Parathyroid adenoma (tissue), 2 donors: ENCODE results near the gene STARD13.

ENCODE experiments used
- H2AFZ ChIP-seq: fragments of 300-600 bp; sonication (generic); one replicate; pipeline ENCODE4 v1.7.0; 2017; ENCODE audit warnings: antibody characterized with exemption, mild to moderate bottlenecking
- H3K27ac ChIP-seq: fragments of 300-600 bp; sonication (generic); one replicate; pipeline ENCODE4 v1.7.0; 2017
- H3K27me3 ChIP-seq: fragments of 300-600 bp; sonication (generic); one replicate; pipeline ENCODE4 v1.7.0; 2017; ENCODE audit warnings: low read length; ENCODE audit not compliant: control insufficient read depth, insufficient read depth
- H3K36me3 ChIP-seq: fragments of 300-600 bp; sonication (generic); one replicate; pipeline ENCODE4 v1.7.0; 2017; ENCODE audit warnings: low read length; ENCODE audit not compliant: control insufficient read depth, insufficient read depth
- H3K4me1 ChIP-seq: fragments of 300-600 bp; sonication (generic); one replicate; pipeline ENCODE4 v1.7.0; 2017; ENCODE audit warnings: control low read depth
- H3K4me2 ChIP-seq: fragments of 300-600 bp; sonication (generic); one replicate; pipeline ENCODE4 v1.7.0; 2017; ENCODE audit warnings: low read length
- H3K4me3 ChIP-seq: fragments of 300-600 bp; sonication (generic); one replicate; pipeline ENCODE4 v1.7.0; 2017; ENCODE audit warnings: low read depth, low read length
- H3K79me2 ChIP-seq: fragments of 300-600 bp; sonication (generic); one replicate; pipeline ENCODE4 v1.7.0; 2017; ENCODE audit warnings: control low read depth
- H3K9ac ChIP-seq: fragments of 300-600 bp; sonication (generic); one replicate; pipeline ENCODE4 v1.7.0; 2017; ENCODE audit warnings: mild to moderate bottlenecking
- H3K9me3 ChIP-seq: fragments of 300-600 bp; sonication (generic); one replicate; pipeline ENCODE4 v1.7.0; 2017; ENCODE audit warnings: low read length; ENCODE audit not compliant: control insufficient read depth
- TF ChIP-seq, protein P1 (sequence below): fragments of 300-600 bp; sonication (generic); IDR thresholded peaks from one replicate; pipeline ENCODE4 v1.7.0; 2017; ENCODE audit warnings: antibody characterized with exemption, mild to moderate bottlenecking
- donor health status: primary hyperparathyroidism.

STARD13 gene

DNA sequence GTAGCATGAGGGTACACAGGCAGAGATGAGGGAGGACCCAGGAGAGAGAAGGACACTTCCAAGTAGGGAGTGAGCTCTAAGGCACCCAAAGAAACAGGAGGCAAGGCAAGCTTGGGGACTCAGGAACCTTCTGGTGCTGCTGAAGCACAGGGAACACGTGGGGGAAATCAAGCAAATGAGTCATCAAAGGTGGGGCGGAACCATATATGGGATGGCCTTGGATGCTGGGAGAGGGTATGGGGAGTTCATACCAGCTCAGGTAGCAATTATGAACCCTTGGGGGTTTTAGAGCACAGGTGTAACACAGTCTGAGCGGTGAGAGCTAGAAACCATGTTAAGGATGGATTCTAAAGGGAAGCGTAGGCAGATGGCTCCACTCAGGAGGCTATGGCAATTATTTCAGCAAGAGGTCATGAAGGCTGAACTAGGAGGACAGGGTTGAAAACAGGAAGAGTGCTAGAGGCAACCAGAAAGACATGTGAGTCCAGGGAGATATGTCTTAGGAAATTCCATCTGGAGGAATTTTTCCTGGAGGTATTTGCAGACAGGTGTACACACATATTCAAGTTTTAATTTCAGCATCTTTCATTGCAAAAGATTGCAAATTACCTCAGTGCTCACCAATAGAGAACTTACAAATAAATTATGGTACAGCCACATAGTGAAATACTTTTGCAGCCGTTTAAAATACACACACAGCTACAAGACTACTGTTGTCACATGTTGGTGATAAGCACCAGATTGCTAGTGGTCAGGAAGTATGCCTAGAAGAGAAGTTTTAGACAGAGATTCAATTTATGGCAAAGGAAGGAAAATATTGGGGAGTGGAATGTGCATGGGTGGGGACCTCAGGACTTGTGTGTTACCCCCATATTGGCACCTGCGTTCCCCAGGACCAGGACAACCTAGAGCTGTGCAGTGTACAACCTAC, 77.0 kb downstream of the STARD13 start:
- no peaks in the 10 kb centered on the region for H3K79me2 ChIP-seq
- H3K9me3 ChIP-seq: no peaks in the 10 kb centered on the region
- H3K4me1 ChIP-seq: peaks cover 24% of the 10 kb centered on the region
- TF ChIP-seq, protein P1, sequence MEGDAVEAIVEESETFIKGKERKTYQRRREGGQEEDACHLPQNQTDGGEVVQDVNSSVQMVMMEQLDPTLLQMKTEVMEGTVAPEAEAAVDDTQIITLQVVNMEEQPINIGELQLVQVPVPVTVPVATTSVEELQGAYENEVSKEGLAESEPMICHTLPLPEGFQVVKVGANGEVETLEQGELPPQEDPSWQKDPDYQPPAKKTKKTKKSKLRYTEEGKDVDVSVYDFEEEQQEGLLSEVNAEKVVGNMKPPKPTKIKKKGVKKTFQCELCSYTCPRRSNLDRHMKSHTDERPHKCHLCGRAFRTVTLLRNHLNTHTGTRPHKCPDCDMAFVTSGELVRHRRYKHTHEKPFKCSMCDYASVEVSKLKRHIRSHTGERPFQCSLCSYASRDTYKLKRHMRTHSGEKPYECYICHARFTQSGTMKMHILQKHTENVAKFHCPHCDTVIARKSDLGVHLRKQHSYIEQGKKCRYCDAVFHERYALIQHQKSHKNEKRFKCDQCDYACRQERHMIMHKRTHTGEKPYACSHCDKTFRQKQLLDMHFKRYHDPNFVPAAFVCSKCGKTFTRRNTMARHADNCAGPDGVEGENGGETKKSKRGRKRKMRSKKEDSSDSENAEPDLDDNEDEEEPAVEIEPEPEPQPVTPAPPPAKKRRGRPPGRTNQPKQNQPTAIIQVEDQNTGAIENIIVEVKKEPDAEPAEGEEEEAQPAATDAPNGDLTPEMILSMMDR: no peak
- no peaks in the 10 kb centered on the region for H3K36me3 ChIP-seq
- no peaks in the 10 kb centered on the region for H3K27me3 ChIP-seq
- no peak overlapping the region for H3K9ac ChIP-seq
- H3K4me3 ChIP-seq: no peak overlapping the region
- H3K27ac ChIP-seq: no peak overlapping the region
- no peak overlapping the region for H3K4me2 ChIP-seq
- H2AFZ ChIP-seq: no peak overlapping the region

DNA sequence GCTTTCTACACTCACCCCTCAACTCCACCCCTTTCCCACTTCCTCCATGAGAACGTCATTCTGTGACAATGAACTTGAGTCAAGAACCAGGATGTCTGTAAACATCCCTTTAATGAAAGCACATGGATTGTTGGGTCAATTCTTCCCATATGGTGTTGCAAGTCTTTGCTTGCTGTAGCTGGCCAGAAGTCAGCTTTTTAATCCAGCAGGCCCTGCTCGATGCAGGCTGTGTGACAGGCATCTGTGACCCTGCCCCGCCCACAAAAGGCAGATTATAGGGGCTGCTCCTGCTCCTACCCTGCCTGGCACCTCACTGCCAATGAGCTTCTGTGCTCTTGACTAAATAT, 78.0 kb downstream of the STARD13 start:
- Histone ChIP-seq H2AFZ (no peak overlapping the region), H3K4me1 (peaks cover 21% of the 10 kb centered on the region), H3K9ac (no peak overlapping the region), H3K27ac (peak overlapping the region; percentile 59), H3K9me3 (no peaks in the 10 kb centered on the region), H3K27me3 (no peaks in the 10 kb centered on the region), H3K4me3 (no peak overlapping the region), H3K79me2 (no peaks in the 10 kb centered on the region), H3K36me3 (no peaks in the 10 kb centered on the region), H3K4me2 (peak overlapping the region; percentile 28)
- TF ChIP-seq, protein P1: no peak

DNA sequence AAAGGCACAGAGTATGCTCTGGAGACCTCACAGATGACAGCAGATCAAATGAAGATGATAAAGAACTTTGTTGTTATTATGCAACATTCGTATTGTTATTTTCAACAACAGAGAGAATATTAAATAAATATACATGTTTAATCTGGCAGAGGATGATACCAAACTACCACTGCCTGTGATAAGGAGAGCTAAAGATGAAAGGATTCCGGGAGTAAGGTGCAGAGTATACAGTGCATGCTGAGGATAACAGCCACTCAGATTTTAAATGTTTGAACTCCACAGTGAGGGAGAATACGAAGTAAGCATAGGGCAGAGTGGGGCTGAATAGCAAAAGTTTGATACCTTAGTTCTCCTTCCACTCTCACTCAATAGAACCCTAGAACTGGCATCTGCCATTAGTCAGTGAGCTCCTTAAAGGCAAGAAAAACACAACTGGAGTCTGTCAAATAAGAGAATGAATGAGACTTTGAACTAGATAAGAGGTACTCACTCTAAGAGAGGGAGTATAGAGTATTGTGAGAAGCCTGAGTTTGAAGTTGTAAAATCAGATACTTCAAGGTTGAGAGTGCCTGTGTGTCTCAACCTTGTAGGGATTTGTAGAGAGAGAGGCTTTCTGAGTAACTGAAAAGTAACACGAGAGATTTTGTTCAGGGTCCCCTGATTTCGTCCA, 78.5 kb downstream of the STARD13 start:
- H3K9ac ChIP-seq: no peak overlapping the region
- H3K27me3 ChIP-seq: no peaks in the 10 kb centered on the region
- TF ChIP-seq, protein P1: no peak
- H3K4me2 ChIP-seq: peak overlapping the region; percentile 28
- H2AFZ ChIP-seq: no peak overlapping the region
- peaks cover 21% of the 10 kb centered on the region for H3K4me1 ChIP-seq
- H3K4me3 ChIP-seq: no peak overlapping the region
- H3K9me3 ChIP-seq: no peaks in the 10 kb centered on the region
- H3K79me2 ChIP-seq: peaks cover 2% of the 10 kb centered on the region
- no peaks in the 10 kb centered on the region for H3K36me3 ChIP-seq
- peak overlapping the region; percentile 59 for H3K27ac ChIP-seq

DNA sequence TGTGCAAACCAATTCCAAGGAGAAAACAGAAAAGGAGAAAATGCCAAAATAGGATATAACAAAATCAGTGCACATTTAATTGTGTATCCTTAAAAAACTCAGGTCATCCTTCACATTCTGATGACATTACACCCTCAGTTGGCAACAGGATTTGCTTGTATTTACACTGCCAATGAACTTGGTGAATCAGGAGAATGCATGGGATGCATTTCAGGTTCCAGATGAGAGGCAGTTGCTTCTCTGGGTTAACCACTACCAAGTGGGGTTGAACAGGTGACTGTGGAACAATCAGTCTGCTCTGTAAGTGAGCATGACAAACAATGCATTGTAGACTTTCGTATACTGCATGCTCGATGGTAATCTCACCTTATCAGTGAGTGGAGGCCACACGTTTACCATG, 79.1 kb downstream of the STARD13 start:
- Histone ChIP-seq H2AFZ (no peak overlapping the region), H3K4me3 (no peak overlapping the region), H3K36me3 (no peaks in the 10 kb centered on the region), H3K27ac (peak overlapping the region; percentile 67), H3K4me1 (peaks cover 21% of the 10 kb centered on the region), H3K4me2 (peak overlapping the region; percentile 22), H3K79me2 (peaks cover 2% of the 10 kb centered on the region), H3K27me3 (no peaks in the 10 kb centered on the region), H3K9me3 (no peaks in the 10 kb centered on the region), H3K9ac (no peak overlapping the region)
- TF ChIP-seq, protein P1: no peak
